ENCODE data around the gene FOXI3. TPM values are rescaled to one million over a fixed set of nuclear protein-coding genes. Genes with fewer than 3 reads are reported as not detected.

FOXI3 gene
- not detected for total RNA-seq

DNA sequence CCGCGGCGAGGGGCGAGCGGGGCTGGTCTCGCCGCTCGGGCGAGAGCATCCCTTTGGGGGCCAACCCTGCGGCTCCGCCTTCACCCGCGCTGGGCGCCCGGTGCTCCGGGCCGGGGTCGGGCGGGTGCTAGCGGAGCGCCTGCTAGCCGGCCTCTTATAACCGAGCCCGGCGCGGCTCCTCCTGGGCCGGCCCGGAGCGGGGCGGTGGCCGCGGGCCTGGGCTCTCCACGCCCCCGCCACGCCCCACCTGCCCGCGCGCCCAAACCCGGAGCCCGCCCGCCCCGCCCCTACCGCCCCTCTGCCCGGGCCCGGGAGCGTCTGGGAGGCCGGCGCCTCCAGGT, at the start of gene FOXI3:
Gene FOXI3, minus strand, starts transcription at position 129 of the 341 bp plus-strand sequence. CDS start 158 bp downstream, outside the sequence.
- CTCF ChIA-PET: no interaction called here
- H3K4me3 Mint-ChIP-seq: peak within 1 kb of the TSS; percentile 66
- POLR2A ChIA-PET: no interaction called here
- peaks cover 44% of the 10 kb centered on the region for H3K27me3 Mint-ChIP-seq
- H3K27ac Mint-ChIP-seq: no peak within 1 kb of the TSS
- intact Hi-C loops (cut with micrococcal nuclease): loop anchor here (5.0 to 10.0 kb wide), 3 partner anchors 98 to 388 kb away; partner anchors contain the start of gene SMYD1
- no peak for DNase-seq
- no peaks in the 10 kb centered on the region for H3K9me3 Mint-ChIP-seq
- H3K4me1 Mint-ChIP-seq (ENCODE audit: low read depth): peaks cover 11% of the 10 kb centered on the region
- H3K36me3 Mint-ChIP-seq: no peaks in the 10 kb centered on the region

DNA sequence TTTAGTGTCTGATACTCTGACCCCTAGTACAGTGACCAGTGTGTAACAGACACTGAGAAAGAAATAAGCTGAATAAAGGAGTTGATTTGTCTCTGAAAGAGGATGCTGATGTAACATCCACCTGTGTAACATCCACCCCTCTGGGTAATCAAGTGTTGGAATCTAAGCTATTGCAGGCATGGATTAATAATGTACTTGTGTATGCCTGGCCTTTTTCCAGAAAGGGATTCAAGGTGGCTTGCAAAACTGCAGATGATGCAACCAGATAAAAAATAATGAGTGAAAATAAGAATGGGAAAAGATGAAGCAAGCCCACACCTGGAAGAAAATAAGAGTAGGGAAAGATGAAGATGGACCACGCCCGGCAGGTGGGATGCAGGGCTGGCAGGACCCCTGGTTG, 48.2 kb upstream of the FOXI3 start:
- Mint-ChIP-seq H3K4me1 (ENCODE audit: low read depth) (no peaks in the 10 kb centered on the region), H3K4me3 (no peak overlapping the region), H3K27ac (no peak overlapping the region), H3K27me3 (peaks cover 4% of the 10 kb centered on the region), H3K9me3 (peaks cover 6% of the 10 kb centered on the region), H3K36me3 (no peaks in the 10 kb centered on the region)
- intact Hi-C loops (cut with micrococcal nuclease): no loop called here
- POLR2A ChIA-PET: no interaction called here
- CTCF ChIA-PET: no interaction called here
- no peak for DNase-seq

DNA sequence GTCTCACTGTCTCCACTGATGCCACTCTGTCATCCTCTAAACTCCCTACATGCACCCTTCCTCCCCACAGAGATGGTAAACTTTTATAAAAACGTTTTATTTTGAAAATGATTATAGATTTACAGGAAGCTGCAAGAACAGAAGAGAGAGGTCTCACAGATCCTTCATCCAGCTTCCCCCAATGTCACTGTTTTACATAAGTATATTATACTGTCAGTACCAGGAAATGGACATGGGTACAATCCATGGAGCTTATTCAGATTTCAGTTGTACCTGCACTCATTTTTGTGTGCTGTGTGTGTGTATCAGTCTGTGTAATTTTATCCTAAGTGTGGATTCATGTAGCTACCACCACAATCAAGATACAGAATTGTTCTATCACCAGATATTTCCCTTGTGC, 46.7 kb upstream of the FOXI3 start:
- intact Hi-C loops (cut with micrococcal nuclease): no loop called here
- H3K27me3 Mint-ChIP-seq: peaks cover 4% of the 10 kb centered on the region
- no peak overlapping the region for H3K27ac Mint-ChIP-seq
- no peaks in the 10 kb centered on the region for H3K36me3 Mint-ChIP-seq
- POLR2A ChIA-PET: interaction anchor here (0.7 kb wide), 1 partner anchor 344 kb away, joined by 3 read pairs; no protein-coding TSS in a partner anchor
- H3K9me3 Mint-ChIP-seq: peaks cover 6% of the 10 kb centered on the region
- CTCF ChIA-PET: no interaction called here
- no peaks in the 10 kb centered on the region for H3K4me1 Mint-ChIP-seq (ENCODE audit: low read depth)
- no peak overlapping the region for H3K4me3 Mint-ChIP-seq
- no peak for DNase-seq

DNA sequence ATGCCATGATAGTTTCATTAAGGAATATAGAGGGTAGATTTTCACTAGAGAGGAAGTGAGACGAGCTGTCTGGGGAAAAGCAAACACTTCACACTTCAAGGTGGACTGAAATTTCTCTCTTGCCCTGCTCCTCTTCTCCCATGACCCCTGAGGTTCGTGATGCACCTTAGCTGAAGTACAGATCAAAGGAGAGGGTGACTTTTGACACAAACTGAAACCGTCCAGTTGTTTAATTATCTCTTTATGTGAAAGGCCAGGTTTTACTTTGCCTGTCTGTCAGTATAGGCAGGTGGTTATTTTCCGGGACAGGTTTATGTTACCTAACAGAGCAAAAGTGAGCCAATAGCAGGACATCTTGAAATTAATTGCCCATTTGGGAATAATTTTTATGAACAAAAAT, 41.0 kb upstream of the FOXI3 start:
- no peak overlapping the region for H3K27ac Mint-ChIP-seq
- H3K27me3 Mint-ChIP-seq: peaks cover 4% of the 10 kb centered on the region
- CTCF ChIA-PET: no interaction called here

DNA sequence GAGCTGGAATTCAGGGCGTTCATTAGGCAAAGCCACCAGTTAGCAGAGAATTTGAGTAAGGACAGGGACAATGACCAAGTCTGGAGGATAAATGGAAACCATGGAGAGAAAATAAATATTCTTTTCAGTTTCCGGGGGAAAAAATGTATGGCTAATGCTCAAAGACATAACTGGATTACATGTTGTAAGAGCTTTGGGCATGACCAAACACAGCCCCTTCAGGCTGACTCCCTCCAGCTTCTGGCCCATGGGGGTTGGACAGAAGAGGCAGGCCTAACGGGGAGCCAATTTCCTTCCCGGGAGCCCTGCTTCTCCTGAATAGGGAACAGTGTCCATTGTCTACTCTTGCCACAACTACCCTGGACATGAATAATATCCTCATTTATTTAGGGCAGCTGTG, 39.5 kb upstream of the FOXI3 start:
- Mint-ChIP-seq H3K36me3 (no peaks in the 10 kb centered on the region), H3K4me3 (no peak overlapping the region), H3K4me1 (ENCODE audit: low read depth) (no peaks in the 10 kb centered on the region), H3K9me3 (no peaks in the 10 kb centered on the region), H3K27ac (no peak overlapping the region), H3K27me3 (peaks cover 5% of the 10 kb centered on the region)
- DNase-seq: no peak
- intact Hi-C loops (cut with micrococcal nuclease): no loop called here
- POLR2A ChIA-PET: no interaction called here
- CTCF ChIA-PET: no interaction called here

More for the DNA sequence above, 41.0 kb upstream of the FOXI3 start:
- no peak for DNase-seq
- H3K36me3 Mint-ChIP-seq: no peaks in the 10 kb centered on the region
- POLR2A ChIA-PET: no interaction called here
- intact Hi-C loops (cut with micrococcal nuclease): no loop called here
- H3K9me3 Mint-ChIP-seq: no peaks in the 10 kb centered on the region
- H3K4me1 Mint-ChIP-seq (ENCODE audit: low read depth): no peaks in the 10 kb centered on the region
- no peak overlapping the region for H3K4me3 Mint-ChIP-seq

DNA sequence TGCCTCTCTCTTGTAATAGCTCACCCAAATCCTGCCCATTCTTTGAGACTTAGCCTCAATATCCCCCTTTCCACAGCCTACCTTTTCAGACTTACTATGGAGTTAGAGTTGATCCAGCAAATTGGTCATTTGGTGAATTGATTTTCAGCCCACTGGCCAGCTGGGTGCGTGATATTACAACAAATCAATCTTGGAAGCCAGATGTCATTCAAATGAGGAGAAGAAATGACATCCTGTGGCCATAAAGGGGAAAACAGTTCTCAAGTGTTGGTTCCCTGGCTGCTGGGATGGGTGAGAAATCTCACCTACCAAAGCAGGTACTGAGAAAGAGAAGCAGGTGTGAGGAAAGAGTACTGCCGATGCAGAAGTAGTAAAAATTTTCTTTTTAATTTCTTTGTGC, 36.7 kb upstream of the FOXI3 start:
- H3K4me1 Mint-ChIP-seq (ENCODE audit: low read depth): no peaks in the 10 kb centered on the region
- DNase-seq: no peak
- intact Hi-C loops (cut with micrococcal nuclease): no loop called here
- peaks cover 3% of the 10 kb centered on the region for H3K27me3 Mint-ChIP-seq
- POLR2A ChIA-PET: no interaction called here
- no peak overlapping the region for H3K27ac Mint-ChIP-seq
- no peak overlapping the region for H3K4me3 Mint-ChIP-seq
- no peaks in the 10 kb centered on the region for H3K9me3 Mint-ChIP-seq
- CTCF ChIA-PET: no interaction called here
- no peaks in the 10 kb centered on the region for H3K36me3 Mint-ChIP-seq

- intact Hi-C loops (cut with micrococcal nuclease): no loop called here
- H3K9me3 Mint-ChIP-seq: no peaks in the 10 kb centered on the region
- H3K4me3 Mint-ChIP-seq: no peak overlapping the region
- H3K36me3 Mint-ChIP-seq: no peaks in the 10 kb centered on the region
- CTCF ChIA-PET: no interaction called here
- POLR2A ChIA-PET: no interaction called here
- no peaks in the 10 kb centered on the region for H3K4me1 Mint-ChIP-seq (ENCODE audit: low read depth)
- no peak overlapping the region for H3K27ac Mint-ChIP-seq
- no peak for DNase-seq
- H3K27me3 Mint-ChIP-seq: peaks cover 7% of the 10 kb centered on the region
These were observed 30.7 kb upstream of the FOXI3 start for GRCh38 chr2:88483200-88483599.

GRCh38 chr2:88481691-88482336, 29.3 kb upstream of the FOXI3 start:
- intact Hi-C loops (cut with micrococcal nuclease): no loop called here
- Mint-ChIP-seq H3K27ac (no peak overlapping the region), H3K36me3 (no peaks in the 10 kb centered on the region), H3K9me3 (no peaks in the 10 kb centered on the region), H3K4me1 (ENCODE audit: low read depth) (no peaks in the 10 kb centered on the region), H3K4me3 (no peak overlapping the region), H3K27me3 (peaks cover 7% of the 10 kb centered on the region)
- CTCF ChIA-PET: no interaction called here
- no peak for DNase-seq
- POLR2A ChIA-PET: no interaction called here

- ChIA-PET POLR2A (no interaction called here), CTCF (no interaction called here)
- no peaks in the 10 kb centered on the region for H3K9me3 Mint-ChIP-seq
- H3K4me1 Mint-ChIP-seq (ENCODE audit: low read depth): no peaks in the 10 kb centered on the region
- no peaks in the 10 kb centered on the region for H3K36me3 Mint-ChIP-seq
- peaks cover 8% of the 10 kb centered on the region for H3K27me3 Mint-ChIP-seq
- no peak overlapping the region for H3K27ac Mint-ChIP-seq
- intact Hi-C loops (cut with micrococcal nuclease): no loop called here
- DNase-seq: no peak
- no peak overlapping the region for H3K4me3 Mint-ChIP-seq
These were observed 20.3 kb upstream of the FOXI3 start for GRCh38 chr2:88472811-88473210.

DNA sequence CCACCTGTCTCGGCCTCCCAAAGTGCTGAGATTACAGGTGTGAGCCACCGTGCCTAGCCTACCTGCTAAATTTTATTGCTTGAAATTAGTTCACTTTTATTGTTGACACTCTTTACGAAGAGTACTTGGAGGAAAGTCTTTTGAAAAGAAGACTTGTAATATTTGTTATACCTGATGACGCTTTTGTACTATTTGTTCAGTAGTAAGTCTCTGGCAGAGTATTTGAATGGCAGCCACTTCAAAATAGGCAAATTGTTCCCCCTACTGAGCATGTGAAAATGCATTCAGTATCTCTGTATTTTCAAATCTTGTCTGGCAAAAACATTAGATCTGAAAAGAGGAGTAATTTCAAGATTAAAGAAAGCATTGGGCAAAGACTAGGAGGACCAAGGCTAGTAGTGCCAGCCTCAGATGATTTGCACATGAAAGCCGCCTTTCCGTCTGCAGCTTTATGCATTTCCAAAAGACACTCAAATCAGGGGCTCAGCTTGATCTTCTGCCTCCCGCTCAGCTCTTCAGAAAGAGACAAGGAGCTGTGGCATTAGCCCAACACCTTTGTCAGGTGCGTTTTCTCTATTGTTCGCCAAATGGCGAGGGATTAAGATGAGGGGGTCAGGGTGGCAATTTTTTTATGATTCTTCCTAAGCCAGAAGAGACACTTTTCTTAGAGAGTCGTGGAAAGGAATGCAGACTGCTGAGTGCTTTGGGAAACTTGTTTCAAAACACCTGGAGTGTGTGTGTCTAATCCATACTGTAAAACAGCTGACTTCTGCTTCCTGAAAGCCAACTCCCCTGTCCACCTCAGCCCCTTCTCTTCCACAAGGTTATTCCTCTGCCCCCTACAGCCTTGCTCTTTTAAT, 18.8 kb upstream of the FOXI3 start:
- Mint-ChIP-seq H3K36me3 (no peaks in the 10 kb centered on the region), H3K27ac (no peak overlapping the region), H3K4me3 (no peak overlapping the region), H3K9me3 (no peaks in the 10 kb centered on the region), H3K4me1 (ENCODE audit: low read depth) (no peaks in the 10 kb centered on the region), H3K27me3 (peaks cover 8% of the 10 kb centered on the region)
- CTCF ChIA-PET: no interaction called here
- intact Hi-C loops (cut with micrococcal nuclease): no loop called here
- DNase-seq: no peak
- POLR2A ChIA-PET: no interaction called here

DNA sequence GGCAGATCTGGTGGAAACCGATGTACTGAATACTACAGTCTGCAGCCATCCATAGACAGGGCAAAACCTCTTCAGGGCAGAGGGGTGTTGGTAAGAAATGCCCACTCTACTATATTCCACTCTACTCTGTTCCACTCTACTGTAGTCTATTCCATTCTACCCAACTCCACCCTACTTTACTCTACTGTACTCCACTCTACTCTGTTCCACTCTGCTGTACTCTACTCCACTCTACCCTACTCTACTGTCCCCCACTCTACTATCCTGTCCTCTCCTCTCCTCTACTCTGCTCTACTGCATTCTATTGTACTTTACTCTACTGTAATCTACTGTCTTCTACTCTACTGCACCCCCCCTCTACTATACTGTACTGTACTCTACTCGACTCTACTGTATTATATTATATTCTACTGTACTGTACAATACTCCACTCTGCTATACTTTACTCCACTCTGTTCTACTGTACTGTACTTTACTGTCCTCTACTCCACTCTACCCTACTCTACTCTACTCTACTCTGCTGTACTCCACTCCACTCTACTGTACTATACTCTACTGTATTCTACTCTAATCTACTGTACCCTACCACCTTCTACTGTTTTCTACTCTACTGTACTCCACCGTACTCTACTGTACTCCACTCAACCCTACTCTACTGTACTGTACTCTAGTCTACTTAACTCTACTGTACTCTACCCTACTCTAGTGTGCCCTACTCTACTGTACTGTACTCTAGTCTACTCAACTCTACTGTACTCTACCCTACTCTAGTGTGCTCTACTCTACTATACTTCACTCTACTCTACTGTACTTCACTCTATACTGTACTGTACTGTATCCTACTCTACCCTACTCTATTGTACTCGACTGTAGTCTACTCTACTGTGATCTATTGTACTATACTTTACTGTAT, 17.0 kb upstream of the FOXI3 start:
- Mint-ChIP-seq H3K9me3 (no peaks in the 10 kb centered on the region), H3K4me1 (ENCODE audit: low read depth) (no peaks in the 10 kb centered on the region), H3K4me3 (no peak overlapping the region), H3K27ac (no peak overlapping the region), H3K27me3 (peaks cover 5% of the 10 kb centered on the region), H3K36me3 (no peaks in the 10 kb centered on the region)
- intact Hi-C loops (cut with micrococcal nuclease): no loop called here
- POLR2A ChIA-PET: no interaction called here
- DNase-seq: no peak
- CTCF ChIA-PET: no interaction called here

GRCh38 chr2:88464153-88464552, 11.7 kb upstream of the FOXI3 start:
- Mint-ChIP-seq H3K9me3 (no peaks in the 10 kb centered on the region), H3K27me3 (peaks cover 5% of the 10 kb centered on the region), H3K4me1 (ENCODE audit: low read depth) (no peaks in the 10 kb centered on the region), H3K27ac (no peak overlapping the region), H3K4me3 (no peak overlapping the region), H3K36me3 (no peaks in the 10 kb centered on the region)
- DNase-seq: no peak
- ChIA-PET CTCF (no interaction called here), POLR2A (no interaction called here)
- intact Hi-C loops (cut with micrococcal nuclease): no loop called here
